ENCODE measurements around the gene SLC9A2.

GRCh38 chr2:102677244-102678215 is 58.2 kb downstream of the SLC9A2 start:
- no peak for TF ChIP-seq CTCF (IDR thresholded peaks at IDR 0.05)
- no peak for TF ChIP-seq EP300 (IDR thresholded peaks at IDR 0.05)
